ENCODE results near the gene ENO2.
"Not testable (repeated sequence)": the region's sequence is repeated elsewhere in the genome, so short reads cannot be mapped to it uniquely, and the experiment has no call there.

ENO2 gene

DNA sequence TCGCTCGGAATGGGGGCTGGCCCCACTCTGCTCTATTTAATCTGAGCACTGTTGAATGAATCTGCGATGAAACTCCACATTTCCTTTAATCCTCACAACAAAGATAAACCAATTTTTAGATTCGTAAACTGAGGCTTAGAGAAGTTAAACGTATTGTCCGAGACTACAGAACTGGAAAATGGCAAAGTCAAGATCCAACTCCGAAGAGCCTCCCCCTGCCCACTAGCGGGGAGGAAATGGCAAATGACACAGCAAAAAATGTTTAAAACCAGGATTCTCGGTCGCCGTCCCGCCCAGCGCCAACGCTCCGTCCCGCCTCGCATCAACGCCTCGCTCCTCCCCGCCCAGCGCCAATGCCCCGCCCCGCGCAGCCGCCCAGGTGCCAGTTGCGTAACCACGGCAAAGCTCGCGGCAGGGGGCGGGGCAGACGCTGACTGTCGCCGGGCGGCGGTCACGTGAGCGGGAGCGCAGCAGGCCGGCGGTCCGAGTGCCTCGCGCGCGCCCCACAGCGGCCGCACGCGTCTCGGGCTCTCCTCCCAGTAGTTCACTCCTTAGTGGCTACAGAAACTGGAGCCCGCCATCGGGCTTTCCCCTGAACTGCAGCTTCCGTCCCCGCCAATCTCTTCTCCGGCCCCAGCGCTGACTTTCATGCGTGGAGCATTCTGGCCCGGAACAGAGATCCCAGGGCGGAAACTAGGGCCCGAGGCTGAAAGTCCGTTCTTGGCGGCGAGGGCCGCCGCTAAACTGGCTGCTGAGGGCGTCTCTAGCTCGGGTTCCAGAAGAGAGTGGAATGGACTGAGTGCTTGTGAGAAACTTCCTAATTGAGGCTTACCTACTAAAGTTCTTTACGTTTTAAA is 23.4 kb upstream of the ENO2 start:
- peak; percentile 89 for DNase-seq (ENCODE audit: extremely low read depth, low read depth)
- TF ChIP-seq, protein P1, sequence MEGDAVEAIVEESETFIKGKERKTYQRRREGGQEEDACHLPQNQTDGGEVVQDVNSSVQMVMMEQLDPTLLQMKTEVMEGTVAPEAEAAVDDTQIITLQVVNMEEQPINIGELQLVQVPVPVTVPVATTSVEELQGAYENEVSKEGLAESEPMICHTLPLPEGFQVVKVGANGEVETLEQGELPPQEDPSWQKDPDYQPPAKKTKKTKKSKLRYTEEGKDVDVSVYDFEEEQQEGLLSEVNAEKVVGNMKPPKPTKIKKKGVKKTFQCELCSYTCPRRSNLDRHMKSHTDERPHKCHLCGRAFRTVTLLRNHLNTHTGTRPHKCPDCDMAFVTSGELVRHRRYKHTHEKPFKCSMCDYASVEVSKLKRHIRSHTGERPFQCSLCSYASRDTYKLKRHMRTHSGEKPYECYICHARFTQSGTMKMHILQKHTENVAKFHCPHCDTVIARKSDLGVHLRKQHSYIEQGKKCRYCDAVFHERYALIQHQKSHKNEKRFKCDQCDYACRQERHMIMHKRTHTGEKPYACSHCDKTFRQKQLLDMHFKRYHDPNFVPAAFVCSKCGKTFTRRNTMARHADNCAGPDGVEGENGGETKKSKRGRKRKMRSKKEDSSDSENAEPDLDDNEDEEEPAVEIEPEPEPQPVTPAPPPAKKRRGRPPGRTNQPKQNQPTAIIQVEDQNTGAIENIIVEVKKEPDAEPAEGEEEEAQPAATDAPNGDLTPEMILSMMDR (IDR thresholded peaks at IDR 0.05; ENCODE audit: low read depth, low read length): peak; percentile 51

DNA sequence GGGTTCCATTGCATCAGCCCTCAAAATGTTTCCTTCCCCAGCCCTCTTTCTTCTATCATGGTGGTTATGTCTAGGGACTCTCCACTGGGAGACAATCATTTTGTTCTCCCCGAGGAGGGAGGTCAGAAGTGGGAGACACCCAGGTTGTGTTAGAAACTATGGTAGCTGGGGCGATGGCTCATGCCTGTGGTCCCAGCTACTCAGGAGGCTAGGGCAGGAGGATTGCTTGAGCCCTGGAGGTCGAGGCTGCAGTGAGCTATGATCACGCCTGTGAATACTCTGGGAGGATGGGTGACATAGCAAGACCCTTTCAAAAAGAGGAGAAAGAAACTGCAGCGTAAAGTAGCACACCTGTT is 22.8 kb upstream of the ENO2 start:
- no peak for DNase-seq (ENCODE audit: extremely low read depth, low read depth)
- TF ChIP-seq, protein P1 (IDR thresholded peaks at IDR 0.05; ENCODE audit: low read depth, low read length): no peak

DNA sequence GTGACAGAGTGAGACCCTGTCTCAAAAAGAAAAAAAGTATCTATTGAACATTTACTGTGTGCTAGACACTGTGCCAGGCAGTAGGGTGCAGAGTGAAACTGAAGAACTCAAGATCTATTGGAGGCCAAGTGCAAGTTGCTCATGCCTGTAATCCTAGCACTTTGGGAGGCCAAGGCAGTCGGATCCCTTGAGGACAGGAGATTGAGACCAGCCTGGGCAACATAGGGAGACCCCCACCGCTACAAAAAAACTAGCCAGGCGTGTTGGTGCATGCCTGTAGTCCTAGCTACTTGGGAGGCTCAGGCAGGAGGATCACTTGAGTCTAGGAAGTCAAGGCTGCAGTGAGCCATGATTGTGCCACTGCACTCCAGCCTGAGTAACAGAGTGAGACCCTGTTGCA is 21.7 kb upstream of the ENO2 start:
- DNase-seq (ENCODE audit: extremely low read depth, low read depth): not testable (repeated sequence)

DNA sequence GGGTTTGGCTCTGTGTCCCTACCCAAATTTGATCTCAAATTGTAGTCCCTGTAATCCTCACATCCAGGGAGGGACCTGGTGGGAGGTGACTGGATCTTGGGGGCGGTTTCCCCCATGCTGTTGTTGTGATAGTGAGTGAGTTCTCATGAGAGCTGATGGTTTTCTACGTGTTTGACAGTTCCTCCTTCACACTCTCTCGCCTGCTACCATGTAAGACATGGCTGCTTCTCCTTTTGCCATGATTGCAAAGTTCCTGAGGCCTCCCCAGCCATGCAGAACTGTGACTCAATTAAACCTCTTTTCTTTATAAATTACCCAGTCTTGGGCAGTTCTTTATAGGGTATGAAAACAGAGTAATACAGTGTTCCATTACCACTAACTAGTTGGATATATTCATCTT is 20.1 kb upstream of the ENO2 start:
- TF ChIP-seq, protein P1 (IDR thresholded peaks at IDR 0.05; ENCODE audit: low read depth, low read length): no peak
- DNase-seq (ENCODE audit: extremely low read depth, low read depth): no peak

DNA sequence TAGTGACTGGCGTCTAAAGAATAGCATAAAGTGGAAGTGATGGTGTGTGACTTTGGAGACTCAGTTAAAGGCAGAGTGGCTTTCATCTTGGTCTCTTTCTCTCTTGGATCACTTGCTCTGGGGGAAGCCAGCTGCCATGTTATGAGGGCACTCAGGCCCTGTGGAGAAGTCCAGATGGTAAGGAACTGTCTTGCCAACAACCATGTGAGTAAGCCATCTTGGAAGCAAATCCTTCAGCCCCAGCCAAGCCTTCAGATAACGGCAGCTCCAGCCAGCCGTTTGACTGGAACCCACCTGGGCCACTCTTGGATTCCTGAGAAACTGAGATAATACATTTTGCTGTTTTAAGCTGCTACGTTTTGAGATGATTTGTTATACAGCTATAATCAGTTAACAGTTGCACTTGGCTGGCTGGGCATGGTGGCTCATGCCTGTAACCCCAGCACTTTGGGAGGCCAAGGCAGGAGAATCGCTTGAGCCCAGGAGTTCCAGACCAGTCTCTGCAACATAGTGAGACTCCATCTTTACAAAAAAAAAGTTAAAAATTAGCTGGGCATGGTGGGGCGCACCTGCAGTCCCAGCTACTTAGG is 17.4 kb upstream of the ENO2 start:
- no peak for DNase-seq (ENCODE audit: extremely low read depth, low read depth)
- TF ChIP-seq, protein P1 (IDR thresholded peaks at IDR 0.05; ENCODE audit: low read depth, low read length): no peak

DNA sequence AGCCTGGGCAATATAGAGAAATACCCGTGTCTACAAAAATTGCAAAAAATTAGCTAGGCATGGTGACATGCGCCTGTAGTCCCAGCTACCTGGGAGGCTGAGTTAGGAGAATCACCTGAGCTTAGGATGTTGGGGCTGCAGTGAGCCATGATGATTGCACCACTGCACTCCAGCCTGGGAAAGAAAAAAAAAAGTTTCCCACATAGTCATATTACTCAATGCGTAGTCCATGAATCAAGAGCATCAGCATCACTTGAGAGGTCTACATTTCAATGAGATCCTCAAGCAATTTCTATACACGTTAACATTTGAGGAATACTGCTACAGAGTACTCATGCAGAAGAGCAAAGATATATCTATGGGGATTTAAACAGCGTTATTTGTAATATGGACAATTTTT is 15.0 kb upstream of the ENO2 start:
- no peak for DNase-seq (ENCODE audit: extremely low read depth, low read depth)

DNA sequence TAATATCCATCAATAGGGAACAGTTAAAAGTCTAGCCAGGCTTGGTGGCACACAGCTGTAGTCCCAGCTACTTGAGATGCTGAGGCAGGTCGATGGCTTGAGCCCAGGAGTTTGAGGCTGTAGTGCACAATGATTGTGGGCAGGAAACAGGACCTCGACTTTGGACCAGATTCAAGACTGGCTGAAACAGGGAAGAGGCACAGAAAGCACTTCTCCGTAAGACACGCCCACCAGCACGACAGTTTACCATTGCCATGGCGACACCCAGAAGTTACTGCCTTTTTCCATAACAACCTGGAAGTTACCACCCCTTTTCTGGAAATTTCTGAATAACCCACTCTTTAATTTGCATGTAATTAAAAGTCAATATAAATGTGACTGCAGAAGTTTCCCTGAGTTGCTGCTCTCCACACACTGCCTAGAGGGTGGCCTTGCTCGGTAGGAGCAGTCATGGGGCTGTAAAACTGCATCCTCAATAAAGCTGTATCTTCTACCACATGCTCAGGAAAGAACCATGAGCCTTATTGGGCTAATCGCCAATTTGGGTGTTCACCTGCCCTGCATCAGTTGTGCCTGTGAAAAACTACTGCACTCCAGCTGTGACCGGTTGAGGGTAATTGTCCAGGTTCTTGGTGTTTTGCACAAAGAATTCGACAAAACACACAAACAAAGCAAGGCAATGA is 14.4 kb upstream of the ENO2 start:
- no peak for DNase-seq (ENCODE audit: extremely low read depth, low read depth)
- TF ChIP-seq, protein P1 (IDR thresholded peaks at IDR 0.05; ENCODE audit: low read depth, low read length): no peak

More for the DNA sequence above, 15.0 kb upstream of the ENO2 start:
- TF ChIP-seq, protein P1 (IDR thresholded peaks at IDR 0.05; ENCODE audit: low read depth, low read length): no peak

Data from AG09319 (cell line).